A673 (cell line): Measurements from ENCODE around the gene ECSCR.

ENCODE experiments used
- CTCF ChIP-seq: fragments of 300-800, 200-600 bp; sonication (generic); conservative IDR thresholded peaks from 2 replicates; pipeline ENCODE4 v1.5.1; 2017; ENCODE audit warnings: low read depth, mild to moderate bottlenecking, antibody characterized with exemption, low read length, moderate library complexity, mixed read lengths
- EZH2 ChIP-seq: fragments of 200-600 bp; sonication (generic); IDR thresholded peaks from 2 replicates; pipeline ENCODE4 v1.6.1; 2017; ENCODE audit warnings: borderline replicate concordance, low read depth, mild to moderate bottlenecking, mixed read lengths, antibody characterized with exemption, low read length; ENCODE audit not compliant: poor library complexity, severe bottlenecking

DNA sequence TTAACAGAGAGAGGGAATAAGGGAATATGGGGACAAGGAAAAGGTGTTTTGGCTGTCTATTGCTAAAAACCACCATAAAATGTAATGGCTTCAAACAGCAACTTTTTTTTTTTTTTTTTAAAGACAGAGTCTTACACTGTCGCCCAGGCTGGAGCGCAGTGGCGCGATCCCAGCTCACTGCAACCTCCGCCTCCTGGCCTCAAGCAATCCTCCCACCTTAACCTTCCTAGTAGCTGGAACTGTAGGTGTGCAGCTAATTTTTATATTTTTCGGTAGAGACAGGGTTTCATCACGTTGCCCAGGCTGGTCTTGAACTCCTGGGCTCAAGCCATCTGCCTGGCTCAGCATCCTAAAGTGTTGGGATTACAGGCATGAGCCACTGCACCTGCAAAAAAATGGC is 54.4 kb downstream of the ECSCR start:
- TF ChIP-seq EZH2 (no peak), CTCF (no peak)
